DND-41 (cell line): ENCODE data around the gene IGLON5.

Source experiments
- ATAC-seq: fragments of 200-7000 bp; cut with Tn5 transposase; 3 replicates; pipeline ENCODE4 v1.9.1; 2021; ENCODE audit warnings: low read depth; ENCODE audit not compliant: insufficient read depth
- DNase-seq: peaks from one replicate; pipeline ENCODE4 v3.0.0-alpha.2; 2020
- H2AFZ ChIP-seq: 2 replicates; pipeline ENCODE4 v1.6.0; 2012; ENCODE audit warnings: low read depth, low read length
- H3K27ac ChIP-seq: 2 replicates; pipeline ENCODE4 v1.5.1; 2012; ENCODE audit warnings: low read length, inconsistent platforms
- H3K27me3 ChIP-seq: fragments of 200-600 bp; sonication (generic); 2 replicates; pipeline ENCODE4 v1.6.0; 2012; ENCODE audit warnings: low read length, mild to moderate bottlenecking, inconsistent platforms; ENCODE audit not compliant: insufficient read depth, poor library complexity
- H3K36me3 ChIP-seq: 2 replicates; pipeline ENCODE4 v1.5.1; 2012; ENCODE audit warnings: low read length, inconsistent platforms; ENCODE audit not compliant: insufficient read depth
- H3K4me1 ChIP-seq: 2 replicates; pipeline ENCODE4 v1.5.1; 2012; ENCODE audit warnings: mild to moderate bottlenecking, low read length; ENCODE audit not compliant: insufficient read depth
- H3K4me2 ChIP-seq: 2 replicates; pipeline ENCODE4 v1.6.0; 2012; ENCODE audit warnings: mild to moderate bottlenecking, moderate library complexity, low read length, inconsistent platforms; ENCODE audit not compliant: insufficient read depth
- H3K4me3 ChIP-seq, 2 experiments: fragments of 200-600 bp in 1 of 2; shearing (Covaris generic) in 1 of 2; 2 replicates each; pipeline ENCODE4 v1.5.1; 2012 to 2016; ENCODE audit warnings: inconsistent platforms in 2 of 2, low read length in 2 of 2, mild to moderate bottlenecking in 2 of 2, low read depth in 1 of 2, moderate library complexity in 1 of 2
- H3K79me2 ChIP-seq: 2 replicates; pipeline ENCODE4 v1.6.0; 2012; ENCODE audit warnings: low read length, inconsistent platforms; ENCODE audit not compliant: insufficient read depth
- H3K9ac ChIP-seq: 2 replicates; pipeline ENCODE4 v1.6.0; 2012; ENCODE audit warnings: low read depth, mild to moderate bottlenecking, inconsistent platforms, low read length, moderate library complexity
- H3K9me3 ChIP-seq: 2 replicates; pipeline ENCODE4 v1.5.1; 2012; ENCODE audit warnings: low read length, moderate library complexity, mild to moderate bottlenecking, inconsistent platforms; ENCODE audit not compliant: insufficient read depth, severe bottlenecking
- H4K20me1 ChIP-seq: 2 replicates; pipeline ENCODE4 v1.6.0; 2012; ENCODE audit warnings: low read length; ENCODE audit not compliant: insufficient read depth
- EZH2 ChIP-seq: IDR thresholded peaks from 3 replicates; pipeline ENCODE4 v1.6.1; 2012; ENCODE audit warnings: borderline replicate concordance, low read depth, mild to moderate bottlenecking, moderate library complexity, low read length, inconsistent platforms; ENCODE audit not compliant: severe bottlenecking
- TF ChIP-seq, protein P1 (sequence below): IDR thresholded peaks from 2 replicates; pipeline ENCODE4 v1.5.1; 2012; ENCODE audit warnings: borderline replicate concordance, low read length, moderate library complexity, mild to moderate bottlenecking; ENCODE audit not compliant: poor library complexity, severe bottlenecking; ENCODE audit errors: extremely low read depth

Gene IGLON5

DNA sequence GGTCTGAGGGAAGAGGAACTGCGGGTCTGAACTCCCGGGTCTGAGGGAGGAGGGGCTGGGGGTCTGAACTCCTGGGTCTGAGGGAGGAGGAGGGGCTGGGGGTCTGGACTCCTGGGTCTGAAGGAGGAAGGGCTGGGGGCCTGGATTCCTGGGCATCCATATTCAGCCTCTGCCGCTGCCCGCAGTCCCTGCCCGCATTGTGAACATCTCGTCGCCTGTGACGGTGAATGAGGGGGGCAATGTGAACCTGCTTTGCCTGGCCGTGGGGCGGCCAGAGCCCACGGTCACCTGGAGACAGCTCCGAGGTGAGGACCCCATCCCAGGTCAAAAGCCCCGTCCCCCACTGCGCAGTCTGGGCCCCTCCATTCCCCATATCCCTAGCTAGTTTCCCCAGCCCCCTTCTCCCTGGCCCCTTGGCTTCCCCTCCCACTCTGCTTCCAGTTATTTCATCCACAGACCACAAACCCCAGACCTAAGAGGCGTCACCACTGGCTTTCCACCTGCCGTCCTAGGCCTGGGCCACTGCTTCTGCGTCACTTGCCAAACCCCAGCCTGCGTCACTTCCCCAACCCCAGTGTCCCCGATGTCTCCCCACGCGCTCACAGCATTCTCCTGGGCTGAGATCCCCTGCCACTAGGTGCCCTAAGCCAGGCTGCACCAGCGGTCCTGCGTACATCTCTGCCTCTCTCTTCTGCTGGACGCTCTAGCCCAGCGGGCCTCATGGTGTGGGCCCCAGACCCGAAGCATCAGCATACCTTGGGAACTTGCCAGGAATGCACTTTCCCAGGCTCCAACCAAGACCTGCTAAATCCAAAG, 13.9 kb downstream of the IGLON5 start:
- H3K27ac ChIP-seq = no peak overlapping the region
- no peaks in the 10 kb centered on the region for H3K4me1 ChIP-seq
- no peaks in the 10 kb centered on the region for H3K36me3 ChIP-seq
- H3K79me2 ChIP-seq = no peaks in the 10 kb centered on the region
- DNase-seq (no peak), ATAC-seq (no peak)
- H3K27me3 ChIP-seq = no peaks in the 10 kb centered on the region
- no peak overlapping the region for H3K4me2 ChIP-seq
- no peak overlapping the region for H3K9ac ChIP-seq
- H2AFZ ChIP-seq = no peak overlapping the region
- no peaks in the 10 kb centered on the region for H3K9me3 ChIP-seq
- TF ChIP-seq EZH2 = no peak
- TF ChIP-seq, protein P1, sequence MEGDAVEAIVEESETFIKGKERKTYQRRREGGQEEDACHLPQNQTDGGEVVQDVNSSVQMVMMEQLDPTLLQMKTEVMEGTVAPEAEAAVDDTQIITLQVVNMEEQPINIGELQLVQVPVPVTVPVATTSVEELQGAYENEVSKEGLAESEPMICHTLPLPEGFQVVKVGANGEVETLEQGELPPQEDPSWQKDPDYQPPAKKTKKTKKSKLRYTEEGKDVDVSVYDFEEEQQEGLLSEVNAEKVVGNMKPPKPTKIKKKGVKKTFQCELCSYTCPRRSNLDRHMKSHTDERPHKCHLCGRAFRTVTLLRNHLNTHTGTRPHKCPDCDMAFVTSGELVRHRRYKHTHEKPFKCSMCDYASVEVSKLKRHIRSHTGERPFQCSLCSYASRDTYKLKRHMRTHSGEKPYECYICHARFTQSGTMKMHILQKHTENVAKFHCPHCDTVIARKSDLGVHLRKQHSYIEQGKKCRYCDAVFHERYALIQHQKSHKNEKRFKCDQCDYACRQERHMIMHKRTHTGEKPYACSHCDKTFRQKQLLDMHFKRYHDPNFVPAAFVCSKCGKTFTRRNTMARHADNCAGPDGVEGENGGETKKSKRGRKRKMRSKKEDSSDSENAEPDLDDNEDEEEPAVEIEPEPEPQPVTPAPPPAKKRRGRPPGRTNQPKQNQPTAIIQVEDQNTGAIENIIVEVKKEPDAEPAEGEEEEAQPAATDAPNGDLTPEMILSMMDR = no peak
- no peaks in the 10 kb centered on the region for H4K20me1 ChIP-seq
- H3K4me3 ChIP-seq = no peak overlapping the region

DNA sequence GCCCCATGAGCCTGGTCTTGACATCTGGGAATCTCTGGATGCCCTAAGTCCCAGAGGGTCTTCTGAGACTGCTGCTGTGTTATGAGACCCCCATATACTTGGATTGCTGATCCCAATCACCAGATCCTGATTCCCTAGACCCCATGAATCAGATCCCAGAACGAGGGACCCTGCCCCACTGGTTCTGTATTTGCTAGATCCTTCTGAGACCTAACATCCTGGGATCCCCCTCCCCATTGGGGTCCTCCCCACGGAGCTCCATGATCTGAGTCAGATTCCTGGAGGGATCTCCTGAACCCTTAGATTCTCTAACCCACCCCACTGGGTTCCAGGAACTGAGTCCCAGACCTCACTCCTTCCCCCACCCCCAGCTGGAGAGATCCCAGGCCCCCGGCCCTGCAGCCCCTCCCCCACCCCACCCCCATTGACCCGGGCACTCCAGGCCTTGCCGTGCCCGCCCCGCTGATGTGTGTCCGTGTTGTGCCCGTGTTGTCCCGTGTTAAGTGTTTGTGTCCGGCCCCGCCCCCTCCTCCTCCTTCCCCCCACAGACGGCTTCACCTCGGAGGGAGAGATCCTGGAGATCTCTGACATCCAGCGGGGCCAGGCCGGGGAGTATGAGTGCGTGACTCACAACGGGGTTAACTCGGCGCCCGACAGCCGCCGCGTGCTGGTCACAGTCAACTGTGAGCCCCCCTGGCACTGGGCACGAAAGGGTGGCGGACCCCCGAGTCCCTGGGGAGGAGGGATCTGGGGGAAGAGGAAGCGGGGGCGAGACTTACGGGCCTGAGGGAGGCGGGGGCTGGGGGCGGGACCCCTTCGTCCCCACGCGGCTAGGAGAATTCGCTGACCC, 15.0 kb downstream of the IGLON5 start:
- Histone ChIP-seq H4K20me1 (no peaks in the 10 kb centered on the region), H3K27ac (no peak overlapping the region), H3K4me2 (no peak overlapping the region), H3K4me1 (no peaks in the 10 kb centered on the region), H3K79me2 (no peaks in the 10 kb centered on the region), H2AFZ (no peak overlapping the region), H3K36me3 (no peaks in the 10 kb centered on the region), H3K9ac (no peak overlapping the region), H3K27me3 (no peaks in the 10 kb centered on the region), H3K9me3 (no peaks in the 10 kb centered on the region), H3K4me3 (no peak overlapping the region)
- ATAC-seq (no peak), DNase-seq (no peak)
- TF ChIP-seq, protein P1 = no peak
- TF ChIP-seq EZH2 = no peak

DNA sequence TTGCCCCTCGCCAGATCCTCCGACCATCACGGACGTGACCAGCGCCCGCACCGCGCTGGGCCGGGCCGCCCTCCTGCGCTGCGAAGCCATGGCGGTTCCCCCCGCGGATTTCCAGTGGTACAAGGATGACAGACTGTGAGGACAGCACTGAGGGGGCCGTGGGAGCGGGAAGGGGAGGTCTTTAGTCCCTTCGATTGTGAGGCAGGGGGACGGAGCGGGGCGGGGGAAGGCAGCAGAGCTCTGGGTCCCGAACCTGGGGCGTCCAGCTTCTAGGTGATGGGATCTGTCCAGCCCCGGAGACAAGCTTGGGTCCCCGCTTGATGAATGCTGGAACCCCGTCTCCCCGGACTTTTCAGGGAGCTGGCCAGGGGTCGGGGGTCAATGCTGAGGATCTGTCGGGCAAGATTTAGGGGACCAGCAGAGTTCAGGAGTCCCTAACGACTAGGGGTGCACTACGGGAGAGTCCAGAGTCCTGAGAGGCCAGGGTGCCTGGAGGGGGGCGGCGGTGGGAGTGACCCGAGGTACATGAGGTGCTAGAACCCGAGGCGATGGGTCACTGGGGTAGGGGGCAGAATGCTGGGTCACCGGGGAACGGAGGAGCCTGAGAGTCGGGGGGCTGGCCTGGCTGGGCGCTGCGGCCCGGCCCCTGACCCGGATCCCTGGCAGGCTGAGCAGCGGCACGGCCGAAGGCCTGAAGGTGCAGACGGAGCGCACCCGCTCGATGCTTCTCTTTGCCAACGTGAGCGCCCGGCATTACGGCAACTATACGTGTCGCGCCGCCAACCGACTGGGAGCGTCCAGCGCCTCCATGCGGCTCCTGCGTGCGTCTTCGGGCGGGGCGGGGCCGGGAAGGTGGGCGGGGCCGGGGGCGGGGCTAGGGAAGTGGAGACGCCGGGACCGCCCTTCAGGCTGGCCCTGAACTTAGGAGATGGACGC, 15.9 kb downstream of the IGLON5 start:
- DNase-seq (no peak), ATAC-seq (no peak)
- no peaks in the 10 kb centered on the region for H3K27me3 ChIP-seq
- no peaks in the 10 kb centered on the region for H3K36me3 ChIP-seq
- no peak overlapping the region for H3K27ac ChIP-seq
- no peaks in the 10 kb centered on the region for H3K4me1 ChIP-seq
- H3K4me2 ChIP-seq = no peak overlapping the region
- no peaks in the 10 kb centered on the region for H3K79me2 ChIP-seq
- H3K4me3 ChIP-seq = no peak overlapping the region
- H3K9me3 ChIP-seq = no peaks in the 10 kb centered on the region
- TF ChIP-seq EZH2 = no peak
- TF ChIP-seq, protein P1 = no peak
- H2AFZ ChIP-seq = no peak overlapping the region
- H3K9ac ChIP-seq = no peak overlapping the region
- H4K20me1 ChIP-seq = no peaks in the 10 kb centered on the region
